ENCODE measurements around the gene WFDC12.

DNA sequence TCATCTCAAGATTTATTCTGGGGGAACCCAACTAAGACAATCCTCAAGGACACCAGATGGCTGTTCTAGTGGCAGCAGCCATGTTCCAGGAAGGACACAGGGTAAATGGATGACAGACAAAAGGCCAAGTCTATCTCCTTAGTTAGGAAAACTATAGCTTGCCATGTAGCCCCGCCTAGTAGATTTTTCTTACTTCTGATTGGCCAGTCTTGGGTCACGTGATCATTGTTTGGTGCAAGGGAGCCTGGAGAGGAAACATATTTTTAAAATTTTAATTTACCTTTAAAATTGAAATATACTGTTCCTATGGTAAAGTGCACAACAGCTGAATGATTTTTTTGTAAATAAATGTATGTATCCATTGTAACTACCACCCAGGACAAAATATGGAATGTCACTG lies 18.9 kb downstream of the WFDC12 start:
- TF ChIP-seq, protein P1, sequence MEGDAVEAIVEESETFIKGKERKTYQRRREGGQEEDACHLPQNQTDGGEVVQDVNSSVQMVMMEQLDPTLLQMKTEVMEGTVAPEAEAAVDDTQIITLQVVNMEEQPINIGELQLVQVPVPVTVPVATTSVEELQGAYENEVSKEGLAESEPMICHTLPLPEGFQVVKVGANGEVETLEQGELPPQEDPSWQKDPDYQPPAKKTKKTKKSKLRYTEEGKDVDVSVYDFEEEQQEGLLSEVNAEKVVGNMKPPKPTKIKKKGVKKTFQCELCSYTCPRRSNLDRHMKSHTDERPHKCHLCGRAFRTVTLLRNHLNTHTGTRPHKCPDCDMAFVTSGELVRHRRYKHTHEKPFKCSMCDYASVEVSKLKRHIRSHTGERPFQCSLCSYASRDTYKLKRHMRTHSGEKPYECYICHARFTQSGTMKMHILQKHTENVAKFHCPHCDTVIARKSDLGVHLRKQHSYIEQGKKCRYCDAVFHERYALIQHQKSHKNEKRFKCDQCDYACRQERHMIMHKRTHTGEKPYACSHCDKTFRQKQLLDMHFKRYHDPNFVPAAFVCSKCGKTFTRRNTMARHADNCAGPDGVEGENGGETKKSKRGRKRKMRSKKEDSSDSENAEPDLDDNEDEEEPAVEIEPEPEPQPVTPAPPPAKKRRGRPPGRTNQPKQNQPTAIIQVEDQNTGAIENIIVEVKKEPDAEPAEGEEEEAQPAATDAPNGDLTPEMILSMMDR (IDR thresholded peaks at IDR 0.05; ENCODE audit: low read depth, low read length, poor library complexity, severe bottlenecking), result no peak
- TF ChIP-seq EZH2phosphoT487 (IDR thresholded peaks at IDR 0.05; ENCODE audit: borderline replicate concordance, low read length), result no peak

Data from DOHH2 (cell line).